HepG2 (cell line): Measurements from ENCODE around the gene SH3BP2. TPM values are rescaled to one million over a fixed set of nuclear protein-coding genes. Genes with fewer than 3 reads are reported as not detected.
A peak's percentile ranks its signal among the peaks of the same experiment; 100 is the strongest.

ENCODE experiments used
- ATAC-seq: fragments of 200-7000 bp; cut with Tn5 transposase; 3 replicates; pipeline ENCODE4 v1.9.1; 2020; ENCODE audit warnings: mild to moderate bottlenecking, moderate library complexity
- BruUV-seq: library from RNA; stranded (reverse); fragments of 400-500 nt; replicated peaks from 2 replicates; lab custom pipeline; 2021; lab: Mats Ljungman, UMichigan
- CTCF ChIA-PET: fragments of 300-600 bp; formaldehyde crosslinking; extraction: SDS; loops from one replicate; lab custom pipeline; 2021; ENCODE audit warnings: low total read pairs, inconsistent platforms, low intra/inter-chr PET ratio; lab: Yijun Ruan, JAX
- POLR2A ChIA-PET: fragments of 350-600 bp; sonication (Branson Sonifier 250); formaldehyde crosslinking; loops from one replicate; lab custom pipeline; 2020; ENCODE audit warnings: antibody characterized with exemption, inconsistent platforms; lab: Yijun Ruan, JAX
- DNase-seq: peaks from one replicate; pipeline ENCODE4 v3.0.0-alpha.2; 2015; ENCODE audit warnings: low spot score
- FAIRE-seq: peaks from 3 replicates; lab custom pipeline; 2011; peaks lifted over from hg19 to GRCh38; lab: Jason Lieb, UNC
- H2AFZ ChIP-seq: one replicate; pipeline ENCODE4 v1.6.1; 2011; ENCODE audit warnings: low read length, inconsistent platforms
- H3K27ac ChIP-seq: fragments of 300-600 bp; 3 replicates; pipeline ENCODE4 v1.8.0; 2011; ENCODE audit warnings: mixed run types, mild to moderate bottlenecking, mixed read lengths, low read length, inconsistent platforms; ENCODE audit not compliant: insufficient read depth; ENCODE audit errors: extremely low read length
- H3K27me3 ChIP-seq, 2 experiments: fragments of 200-600 bp in 1 of 2; 2 replicates in 1 of 2; 3 replicates in 1 of 2; pipeline versions ENCODE4 v1.6.0 to v1.8.0; 2011; ENCODE audit warnings: low read length in 2 of 2, mild to moderate bottlenecking in 2 of 2, moderate library complexity in 2 of 2, inconsistent platforms in 1 of 2; ENCODE audit not compliant: insufficient read depth in 2 of 2, control insufficient read depth in 1 of 2
- H3K36me3 ChIP-seq, 2 experiments: fragments of 200-600 bp in 1 of 2; replicated peaks in 1 of 2; 2 replicates in 1 of 2; 3 replicates in 1 of 2; pipeline versions ENCODE4 v1.5.1 to v1.8.0; 2011; ENCODE audit warnings: low read length in 2 of 2, inconsistent platforms in 1 of 2; ENCODE audit not compliant: insufficient read depth in 2 of 2, control insufficient read depth in 1 of 2
- H3K4me1 ChIP-seq: 2 replicates; pipeline ENCODE4 v1.5.1; 2012; ENCODE audit warnings: low read length, inconsistent platforms; ENCODE audit not compliant: insufficient read depth
- H3K4me2 ChIP-seq: 2 replicates; pipeline ENCODE4 v1.6.0; 2011; ENCODE audit warnings: low read depth, low read length, inconsistent platforms
- H3K4me3 ChIP-seq, 3 experiments: fragments of 200-600 bp in 1 of 3; sonication (generic), shearing (Covaris generic) in 1 of 3; replicated peaks in 1 of 3; 2 replicates each; pipeline ENCODE4 v1.5.1; 2011 to 2016; ENCODE audit warnings: low read length in 3 of 3, inconsistent platforms in 2 of 3, low read depth in 2 of 3, mild to moderate bottlenecking in 2 of 3, control low read depth in 1 of 3, mixed read lengths in 1 of 3; ENCODE audit not compliant: insufficient read depth in 1 of 3
- H3K79me2 ChIP-seq: one replicate; pipeline ENCODE4 v1.6.1; 2011; ENCODE audit warnings: low read length, inconsistent platforms; ENCODE audit not compliant: insufficient read depth
- H3K9ac ChIP-seq: 2 replicates; pipeline ENCODE4 v1.6.0; 2011; ENCODE audit warnings: mild to moderate bottlenecking, low read depth, low read length, inconsistent platforms; ENCODE audit not compliant: insufficient read depth
- H3K9me3 ChIP-seq: 2 replicates; pipeline ENCODE4 v1.5.1; 2012; ENCODE audit warnings: mild to moderate bottlenecking, low read length
- H4K20me1 ChIP-seq: 2 replicates; pipeline ENCODE4 v1.6.0; 2011; ENCODE audit warnings: inconsistent platforms, mild to moderate bottlenecking, low read length, moderate library complexity; ENCODE audit not compliant: insufficient read depth
- AGO2 ChIP-seq: fragments of 200-400 bp; formaldehyde crosslinking; optimal IDR thresholded peaks from 2 replicates; pipeline ENCODE3; 2017; ENCODE audit warnings: mild to moderate bottlenecking, low read depth, low read length, moderate library complexity
- GPN1 ChIP-seq: sonication (generic); formaldehyde crosslinking; IDR thresholded peaks from 2 replicates; pipeline ENCODE4 v1.5.1; 2020; ENCODE audit warnings: missing genetic modification reagents, borderline replicate concordance
- MEIS2 ChIP-seq: sonication (generic); formaldehyde crosslinking; IDR thresholded peaks from 2 replicates; pipeline ENCODE4 v1.9.0; 2021; ENCODE audit warnings: mild to moderate bottlenecking, missing genetic modification reagents
- RBFOX2 ChIP-seq: fragments of 200-400 bp; formaldehyde crosslinking; IDR thresholded peaks from 2 replicates; pipeline ENCODE4 v1.6.1; 2017; ENCODE audit warnings: low read depth, mild to moderate bottlenecking, low read length
- SIX1 ChIP-seq: sonication (generic); formaldehyde crosslinking; IDR thresholded peaks from 2 replicates; pipeline ENCODE4 v1.4.0; 2020; ENCODE audit warnings: missing genetic modification reagents, borderline replicate concordance
- SMAD9 ChIP-seq: sonication (generic); formaldehyde crosslinking; IDR thresholded peaks from 2 replicates; pipeline ENCODE4 v1.5.1; 2020; ENCODE audit warnings: mild to moderate bottlenecking, missing genetic modification reagents
- THAP9 ChIP-seq: sonication (generic); formaldehyde crosslinking; IDR thresholded peaks from 2 replicates; pipeline ENCODE4; 2020; ENCODE audit warnings: missing genetic modification reagents, mild to moderate bottlenecking, borderline replicate concordance
- ZIK1 ChIP-seq: sonication (generic); formaldehyde crosslinking; IDR thresholded peaks from 2 replicates; pipeline ENCODE4 v1.5.0; 2020; ENCODE audit warnings: mild to moderate bottlenecking, low read depth, missing genetic modification reagents, borderline replicate concordance
- ZNF543 ChIP-seq: sonication (generic); formaldehyde crosslinking; IDR thresholded peaks from 2 replicates; pipeline ENCODE4 v1.4.0; 2020; ENCODE audit warnings: mild to moderate bottlenecking, missing genetic modification reagents
- WGBS: methylation state at CpG from one replicate; pipeline ENCODE4 v1.1.6; 2017; ENCODE audit warnings: low lambda C conversion rate; 5-methylcytosine and 5-hydroxymethylcytosine counted together
- in situ Hi-C: cut with HindIII; loops from 2 replicates; pipeline ENCODE4 v1.10.0; 2017; ENCODE audit warnings: low pct_unique_long_range_greater_than_20kb; ENCODE audit not compliant: extremely low pct_ligation_motif_present
- intact Hi-C: fragments of 100-400 bp; cut with micrococcal nuclease; formaldehyde crosslinking; loops from one replicate; pipeline ENCODE4 v1.10.0; 2022; ENCODE audit not compliant: unreplicated experiment
- polyA plus RNA-seq, 8 experiments: library from polyadenylated mRNA; depleted of rRNA in 3 of 8; stranded (reverse) in 7 of 8; unstranded in 1 of 8; fragments of >200 nt; fragmentation: Illumina TruSeq in 4 of 8; extraction: Trizol in 4 of 8; gene quantifications; 2 replicates each; pipeline versions ENCODE4 v1.2.1 to v1.2.3, GENCODE V29; 2011 to 2016; ENCODE audit warnings: low read depth in 4 of 8, missing spikeins in 1 of 8, mixed read lengths in 1 of 8; ENCODE audit not compliant: insufficient read depth in 1 of 8
- total RNA-seq, 5 experiments: library from RNA; depleted of rRNA; stranded (reverse); fragments of >200 nt; fragmentation: Illumina TruSeq; extraction: Trizol; gene quantifications; 2 replicates each; pipeline ENCODE4 v1.2.3, GENCODE V29; 2016; ENCODE audit warnings: low read depth in 1 of 5

Gene SH3BP2
- total and polyA plus RNA-seq, 2 of the 13 experiments (the other 11 are each of a cell fraction or from before 2014, with no cell fraction given): 16.9 to 34.5 TPM

GRCh38 chr4:2824836-2825381 is 32.0 kb downstream of the SH3BP2 start:
- H3K4me1 ChIP-seq: no peaks in the 10 kb centered on the region
- peaks cover 20 to 59% of the 10 kb centered on the region in 2 experiments; a peak in 4 of 5 replicates for H3K36me3 ChIP-seq
- no peak overlapping the region for H2AFZ ChIP-seq
- 0 out of 2 replicates have a peak, but pooled peaks have one; percentile 32 for TF ChIP-seq RBFOX2
- no peak for TF ChIP-seq MEIS2 (CRISPR knock-in tag)
- H3K9me3 ChIP-seq: no peaks in the 10 kb centered on the region
- no peaks in the 10 kb centered on the region for H3K79me2 ChIP-seq
- intact Hi-C loops (no loop called here), in situ Hi-C loops (no loop called here)
- no peaks in the 10 kb centered on the region for H3K27me3 ChIP-seq
- no TSS peak for BruUV-seq
- no peak overlapping the region for H3K9ac ChIP-seq
- ChIA-PET POLR2A (no interaction called here), CTCF (no interaction called here)
- 94% methylated on average over 2 of the region's 17 CpGs for WGBS
- H3K4me2 ChIP-seq: no peak overlapping the region
- ATAC-seq (no peak), FAIRE-seq (no peak), DNase-seq (no peak)
- H3K4me3 ChIP-seq: no peak overlapping the region
- peaks cover 3% of the 10 kb centered on the region; the same call in 1 of the 2 replicates for H4K20me1 ChIP-seq
- no peak overlapping the region for H3K27ac ChIP-seq

- no peak overlapping the region for H3K9ac ChIP-seq
- DNase-seq: no peak
- H3K9me3 ChIP-seq: no peaks in the 10 kb centered on the region
- no peak overlapping the region for H2AFZ ChIP-seq
- no peak overlapping the region for H3K27ac ChIP-seq
- no peaks in the 10 kb centered on the region for H3K4me1 ChIP-seq
- no peak for TF ChIP-seq SMAD9 (CRISPR knock-in tag)
- no peak for TF ChIP-seq GPN1 (CRISPR knock-in tag)
- no peak for TF ChIP-seq ZNF543
- TF ChIP-seq AGO2: peak; percentile 34
- no peak for TF ChIP-seq ZIK1
- TF ChIP-seq SIX1 (CRISPR knock-in tag): no peak
- no peak for TF ChIP-seq THAP9
- TF ChIP-seq, all 625 proteins: peak for 1
- no TSS peak for BruUV-seq
- CTCF ChIA-PET: no interaction called here
- ATAC-seq (no peak), FAIRE-seq (no peak)
- no peak overlapping the region for H3K4me2 ChIP-seq
- in situ Hi-C loops: no loop called here
- H3K79me2 ChIP-seq: no peaks in the 10 kb centered on the region
- WGBS: 86% methylated on average over 7 of the region's 13 CpGs
- peaks cover 18 to 53% of the 10 kb centered on the region in 2 experiments; a peak in 4 of 5 replicates for H3K36me3 ChIP-seq
- intact Hi-C loops: no loop called here
- H3K4me3 ChIP-seq: no peak overlapping the region
- no peaks in the 10 kb centered on the region for H3K27me3 ChIP-seq
- POLR2A ChIA-PET: no interaction called here
- H4K20me1 ChIP-seq: no peaks in the 10 kb centered on the region; the same call in 1 of the 2 replicates
Measured at GRCh38 chr4:2825740-2826139, 32.9 kb downstream of the SH3BP2 start.
